SU-DHL-6 (cell line): ENCODE measurements around the gene IFITM2.

Experiments
- CTCF ChIP-seq: fragments of 200-600 bp; sonication (generic); IDR thresholded peaks from one replicate; pipeline ENCODE4 v1.5.1; 2017; ENCODE audit warnings: antibody characterized with exemption, mild to moderate bottlenecking, low read length, moderate library complexity; ENCODE audit not compliant: insufficient read depth, poor library complexity, severe bottlenecking
- EZH2phosphoT487 ChIP-seq: fragments of 200-600 bp; sonication (generic), shearing (Covaris generic); conservative IDR thresholded peaks from 2 replicates; pipeline ENCODE4 v1.6.1; 2018; ENCODE audit warnings: mild to moderate bottlenecking, antibody characterized with exemption, low read length, moderate library complexity, mixed read lengths

DNA sequence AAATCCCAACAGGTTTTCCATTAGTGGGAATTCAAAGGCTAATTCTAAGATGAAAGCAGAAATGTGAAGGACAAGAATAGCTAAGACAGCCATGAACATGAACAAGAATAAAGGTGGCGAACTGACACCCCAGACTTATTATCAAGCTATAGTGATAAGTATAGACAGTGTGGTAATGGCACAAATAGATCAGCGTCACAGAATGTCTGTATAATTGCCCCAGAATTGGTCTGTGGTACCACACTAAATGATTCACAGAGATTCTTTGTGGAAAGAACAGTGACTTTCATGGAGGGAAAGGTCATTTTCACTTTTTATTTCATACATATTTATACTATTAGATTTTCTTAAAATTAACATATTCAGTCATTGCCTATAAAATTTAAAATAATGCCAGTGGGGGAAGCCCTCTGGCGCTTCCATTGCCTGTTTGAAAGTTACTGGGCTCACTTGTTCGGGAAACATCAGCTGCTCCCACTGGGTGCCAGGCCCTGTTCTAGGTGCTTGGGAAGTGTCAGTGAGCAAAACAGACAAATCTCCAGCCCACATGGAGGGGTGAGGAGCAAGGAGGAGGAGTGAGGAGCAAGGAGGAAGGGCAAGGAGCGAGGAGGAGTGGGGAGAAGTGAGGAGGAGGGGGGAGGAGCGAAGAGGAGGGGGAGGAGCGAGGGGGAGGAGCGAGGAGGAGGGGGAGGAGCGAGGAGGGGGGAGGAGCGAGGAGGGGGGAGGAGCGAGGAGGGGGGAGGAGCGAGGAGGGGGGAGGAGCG, 40.8 kb upstream of the IFITM2 start:
- TF ChIP-seq CTCF: no peak
- no peak for TF ChIP-seq EZH2phosphoT487
